Measurements from ENCODE around the gene KIAA1755.

DNA sequence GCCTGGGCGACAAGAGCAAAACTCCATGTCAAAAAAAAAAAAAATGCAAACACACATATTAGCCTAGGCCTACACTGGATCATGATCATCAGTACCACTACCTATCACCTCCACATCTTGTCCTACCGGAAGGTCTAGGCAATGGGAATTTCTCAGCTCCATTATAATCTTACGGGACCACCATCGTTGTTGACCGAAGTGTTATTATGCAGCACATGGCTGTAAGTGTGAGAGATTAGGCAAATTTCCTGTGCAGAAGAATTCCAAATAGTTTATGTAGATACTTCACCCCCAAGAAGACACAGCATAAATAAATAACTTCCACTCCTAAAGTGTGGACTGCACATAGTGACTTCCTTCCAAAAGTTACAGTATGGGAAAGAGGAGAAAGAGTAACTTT, 16.8 kb upstream of the KIAA1755 start:
- TF ChIP-seq POLR2A (IDR thresholded peaks at IDR 0.05; ENCODE audit: low read length), result no peak
- no peak for TF ChIP-seq GATA1 (IDR thresholded peaks at IDR 0.05; ENCODE audit: low read depth, low read length)

All from erythroblast (primary cell).